HL-60 (cell line): Measurements from ENCODE around the gene ADAM19.

Experiments
- DNase-seq, 2 experiments: peaks; one replicate each; pipeline ENCODE4 v3.0.0-alpha.2; 2010 to 2020; ENCODE audit warnings: low read depth in 1 of 2, low spot score in 1 of 2
- H3K27ac ChIP-seq: fragments of 250-450 bp; sonication (Bioruptor Pico); replicated peaks from 2 replicates; pipeline ENCODE4 v1.5.1; 2020; ENCODE audit warnings: mild to moderate bottlenecking, moderate library complexity
- H3K27me3 ChIP-seq: fragments of 250-450 bp; sonication (Bioruptor Pico); 2 replicates; pipeline ENCODE4 v1.5.1; 2021; ENCODE audit warnings: mild to moderate bottlenecking, moderate library complexity; ENCODE audit not compliant: insufficient read depth, poor library complexity, severe bottlenecking
- H3K4me3 ChIP-seq: replicated peaks from 2 replicates; pipeline ENCODE4 v1.5.1; 2011; ENCODE audit warnings: mild to moderate bottlenecking, control low read depth, low read length; ENCODE audit not compliant: insufficient read depth
- CTCF ChIP-seq: IDR thresholded peaks from one replicate; pipeline ENCODE4 v1.5.1; 2011; ENCODE audit warnings: low read length, control low read depth, inconsistent platforms; ENCODE audit not compliant: insufficient read depth
- GABPA ChIP-seq: IDR thresholded peaks from 2 replicates; pipeline ENCODE4 v1.6.1; 2012; ENCODE audit warnings: low read depth
- POLR2AphosphoS5 ChIP-seq: IDR thresholded peaks from 2 replicates; pipeline ENCODE4 v1.6.1; 2012; ENCODE audit warnings: low read depth
- REST ChIP-seq: IDR thresholded peaks from 2 replicates; pipeline ENCODE4 v1.6.1; 2012; ENCODE audit warnings: low read depth; ENCODE audit not compliant: insufficient replicate concordance
- SPI1 ChIP-seq: IDR thresholded peaks from 2 replicates; pipeline ENCODE4 v1.6.1; 2012; ENCODE audit warnings: low read depth, mild to moderate bottlenecking, borderline replicate concordance

The ADAM19 gene

GRCh38 chr5:157597277-157597676 lies 21.7 kb upstream of the ADAM19 start:
- no peak overlapping the region for H3K27ac ChIP-seq
- no peak overlapping the region for H3K4me3 ChIP-seq
- TF ChIP-seq GABPA (no peak), CTCF (no peak), REST (no peak), POLR2AphosphoS5 (no peak), SPI1 (no peak)
- no peak for DNase-seq
- H3K27me3 ChIP-seq = no peaks in the 10 kb centered on the region

- no peak overlapping the region for H3K27ac ChIP-seq
- peak in 1 of 2 experiments; percentile 9 for DNase-seq
- H3K27me3 ChIP-seq = peaks cover 2% of the 10 kb centered on the region
- no peak overlapping the region for H3K4me3 ChIP-seq
- TF ChIP-seq SPI1 = no peak
- TF ChIP-seq GABPA = no peak
- TF ChIP-seq CTCF = no peak
- TF ChIP-seq POLR2AphosphoS5 = no peak
- TF ChIP-seq REST = no peak
Measured at GRCh38 chr5:157596487-157596886, 20.9 kb upstream of the ADAM19 start.

- Histone ChIP-seq H3K27ac (no peak overlapping the region), H3K27me3 (peaks cover 2% of the 10 kb centered on the region), H3K4me3 (no peak overlapping the region)
- TF ChIP-seq GABPA (no peak), POLR2AphosphoS5 (no peak), CTCF (no peak), SPI1 (no peak), REST (no peak)
- no peak for DNase-seq
Measured at GRCh38 chr5:157594675-157595459, 19.3 kb upstream of the ADAM19 start.
